Urothelium cell line (cell line): ENCODE measurements around the gene COL1A1.

ENCODE experiments used
- DNase-seq: peaks from one replicate; pipeline ENCODE4 v3.0.0; 2011; ENCODE audit warnings: low spot score, mixed read lengths
- FAIRE-seq: peaks from 2 replicates; lab custom pipeline; 2011; peaks lifted over from hg19 to GRCh38; lab: Jason Lieb, UNC

The COL1A1 gene

DNA sequence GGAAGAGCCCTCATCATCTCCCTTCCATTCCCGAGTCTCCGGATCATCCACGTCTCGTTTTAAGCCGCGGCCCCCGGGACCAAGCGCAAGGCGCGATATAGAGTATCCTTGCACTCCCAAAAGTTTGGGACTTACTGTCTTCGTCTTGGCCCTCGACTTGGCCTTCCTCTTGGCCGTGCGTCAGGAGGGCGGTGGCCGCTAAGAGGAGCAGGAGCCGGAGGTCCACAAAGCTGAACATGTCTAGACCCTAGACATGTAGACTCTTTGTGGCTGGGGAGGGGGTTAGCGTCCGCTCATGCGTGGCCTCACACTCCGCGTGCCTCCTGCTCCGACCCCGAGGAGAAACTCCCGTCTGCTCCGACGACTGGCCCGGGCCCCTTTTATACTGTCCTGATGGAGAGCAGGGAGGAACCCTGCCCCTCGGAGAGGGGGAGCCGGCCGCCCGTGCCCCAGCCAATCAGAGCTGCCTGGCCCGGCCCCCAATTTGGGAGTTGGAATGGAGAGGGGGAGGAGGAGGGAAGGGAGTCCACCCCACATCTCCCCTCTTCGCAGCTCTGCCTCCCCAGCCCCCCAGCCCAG, at the start of gene COL1A1:
Gene COL1A1 (minus strand): TSS at position 356 of the 579 bp plus-strand sequence. CDS start 118 bp downstream, at position 238.
- FAIRE-seq = peak; percentile 50

GRCh38 chr17:50248255-50248654, 46.8 kb upstream of the COL1A1 start:
- no peak for DNase-seq
- FAIRE-seq = no peak

More for the DNA sequence above, at the start of gene COL1A1:
- DNase-seq = peak; percentile 67

DNA sequence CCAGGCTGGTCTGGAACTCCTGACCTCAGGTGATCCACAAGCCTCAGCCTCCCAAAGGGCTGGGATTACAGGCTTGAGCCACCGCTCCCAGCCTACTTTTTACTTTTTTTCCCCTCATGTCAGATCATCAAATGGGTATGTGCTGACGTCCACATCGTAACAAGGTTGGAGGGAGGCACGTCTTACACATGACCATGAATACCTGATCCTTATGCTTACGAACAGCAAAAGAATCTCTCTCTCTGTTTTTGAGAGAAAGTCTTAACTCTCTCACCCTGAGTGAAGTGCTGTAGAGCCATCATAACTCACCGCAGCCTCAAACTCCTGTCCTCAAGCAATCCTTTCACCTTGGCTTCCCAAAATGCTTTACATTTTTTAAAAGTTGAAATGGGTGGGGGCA, 43.3 kb upstream of the COL1A1 start:
- DNase-seq (no peak), FAIRE-seq (no peak)

DNA sequence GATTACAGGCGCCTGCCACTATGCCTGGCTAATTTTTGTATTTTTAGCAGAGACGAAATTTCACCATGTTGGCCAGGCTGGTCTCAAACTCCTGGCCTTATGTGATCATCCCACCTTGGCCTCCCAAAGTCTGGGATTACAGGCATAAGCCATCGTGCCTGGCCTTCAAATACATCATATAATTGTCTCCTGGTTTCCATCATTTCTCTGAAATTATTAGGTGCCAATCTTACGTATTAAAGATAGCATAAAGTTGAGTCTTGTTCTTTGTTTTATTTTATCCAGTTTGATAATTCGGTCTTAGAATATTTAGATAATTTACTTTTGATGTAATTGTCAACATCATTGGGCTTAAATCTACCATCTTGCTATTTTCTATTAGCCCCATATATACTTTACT, 40.0 kb upstream of the COL1A1 start:
- FAIRE-seq (no peak), DNase-seq (no peak)

DNA sequence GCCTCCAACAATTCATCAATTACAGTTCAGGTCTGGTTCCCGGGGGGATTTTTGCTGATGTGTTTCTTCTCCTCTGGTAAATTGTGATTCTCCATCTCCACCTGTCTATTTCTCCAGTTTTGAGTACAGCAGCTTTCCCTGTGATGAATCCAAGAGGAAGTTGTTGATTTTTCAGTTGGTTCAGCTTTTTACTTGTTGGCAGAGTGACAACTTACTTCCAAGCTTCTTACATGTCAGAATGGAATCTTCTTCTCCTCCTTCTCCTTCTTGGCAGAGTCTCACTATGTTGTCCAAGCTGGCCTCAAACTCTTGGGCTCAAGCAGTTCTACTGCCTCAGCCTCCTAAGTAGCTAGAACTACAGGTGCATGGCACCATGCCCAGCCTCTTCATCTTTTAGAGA, 39.4 kb upstream of the COL1A1 start:
- FAIRE-seq = no peak
- DNase-seq = no peak

DNA sequence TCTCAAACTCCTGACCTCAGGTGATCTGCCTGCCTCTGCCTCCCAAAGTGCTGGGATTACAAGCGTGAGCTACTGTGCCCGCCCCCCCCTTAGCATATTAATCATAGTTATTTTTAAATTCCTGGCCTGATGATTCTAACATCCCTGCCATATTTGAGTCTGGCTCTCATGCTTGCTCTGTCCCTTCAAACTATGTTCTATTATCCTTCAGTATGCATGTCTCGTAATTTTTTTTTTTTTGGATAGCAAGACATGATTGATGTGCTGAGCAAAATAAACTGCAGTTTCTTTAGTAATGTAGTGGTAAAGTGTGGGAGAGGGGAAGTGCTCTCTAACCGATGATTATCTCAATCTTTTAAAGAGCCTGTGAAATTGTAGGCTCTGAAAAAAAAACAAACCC, 38.5 kb upstream of the COL1A1 start:
- no peak for FAIRE-seq
- no peak for DNase-seq

DNA sequence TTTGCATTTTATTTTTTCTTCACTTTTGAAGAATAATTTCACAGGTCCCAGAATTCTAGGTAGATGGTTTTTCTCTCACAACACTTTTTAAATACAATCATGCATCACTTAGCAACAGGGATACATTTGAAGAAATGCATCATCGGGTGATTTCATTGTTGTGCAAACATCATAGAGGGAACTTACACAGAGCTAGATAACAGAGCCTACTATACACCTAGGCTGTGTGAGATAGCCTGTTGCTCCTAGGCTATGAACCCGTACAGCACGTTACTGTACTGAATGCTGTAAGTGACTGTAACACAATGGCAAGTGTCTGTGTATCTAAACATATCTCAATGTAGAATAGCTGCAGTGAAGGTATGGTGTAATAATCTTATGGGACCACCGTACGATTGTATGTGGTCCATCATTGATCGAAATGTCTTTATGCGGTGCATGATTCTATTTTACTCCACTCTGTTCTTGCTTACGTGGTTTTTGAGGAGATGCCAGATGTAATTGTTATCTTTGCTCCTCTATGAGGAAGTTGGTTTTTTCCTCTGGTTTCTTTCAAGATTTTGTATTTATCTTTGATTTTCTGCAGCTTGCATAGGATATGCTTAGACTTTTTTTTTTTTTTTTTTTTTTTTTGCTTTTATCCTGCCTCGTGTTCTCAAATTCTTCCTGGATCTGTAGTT, 37.3 kb upstream of the COL1A1 start:
- FAIRE-seq (peak; percentile 37), DNase-seq (no peak)

GRCh38 chr17:50237901-50238300, 36.5 kb upstream of the COL1A1 start:
- no peak for DNase-seq
- no peak for FAIRE-seq

DNA sequence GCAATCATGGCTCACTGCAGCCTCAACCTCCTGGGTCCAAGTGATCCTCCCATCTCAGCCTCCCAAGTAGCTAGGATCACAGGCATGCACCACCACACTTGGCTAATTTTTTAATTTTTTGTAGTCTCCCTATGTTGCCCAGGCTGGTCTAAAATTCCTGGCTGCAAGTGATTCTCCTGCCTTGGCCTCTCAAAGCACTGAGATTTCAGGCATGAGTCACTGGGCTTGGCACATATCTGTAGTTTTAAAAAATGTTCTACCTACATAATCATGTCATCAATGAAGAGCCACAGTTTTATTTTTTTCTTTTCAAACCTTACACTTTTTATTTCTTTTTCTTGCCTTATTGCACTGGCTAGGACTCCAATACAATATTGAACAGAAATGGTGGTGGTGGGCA, 33.1 kb upstream of the COL1A1 start:
- DNase-seq = no peak
- no peak for FAIRE-seq

GRCh38 chr17:50225701-50226240, 24.3 kb upstream of the COL1A1 start:
- DNase-seq (no peak), FAIRE-seq (no peak)

DNA sequence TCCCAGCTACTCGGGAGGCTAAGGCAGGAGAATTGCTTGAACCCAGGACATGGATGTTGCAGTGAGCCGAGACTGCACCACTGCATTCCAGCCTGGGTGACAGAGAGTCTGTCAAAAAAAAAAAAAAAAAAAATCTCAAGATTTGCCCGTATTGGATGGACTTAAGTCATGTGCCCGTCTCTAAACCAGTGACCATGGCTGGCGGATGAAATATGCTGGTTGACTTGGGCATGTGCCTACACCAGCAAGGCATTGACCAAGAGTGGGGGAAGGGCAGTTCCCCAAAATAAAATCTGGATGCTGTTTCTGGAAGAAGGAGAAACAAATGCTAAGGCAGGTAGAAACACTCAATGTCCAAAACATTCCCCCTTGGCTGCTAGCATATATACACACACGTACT, 21.5 kb upstream of the COL1A1 start:
- DNase-seq (no peak), FAIRE-seq (no peak)

GRCh38 chr17:50221864-50222545, 20.6 kb upstream of the COL1A1 start:
- FAIRE-seq = no peak
- DNase-seq = peak; percentile 65

DNA sequence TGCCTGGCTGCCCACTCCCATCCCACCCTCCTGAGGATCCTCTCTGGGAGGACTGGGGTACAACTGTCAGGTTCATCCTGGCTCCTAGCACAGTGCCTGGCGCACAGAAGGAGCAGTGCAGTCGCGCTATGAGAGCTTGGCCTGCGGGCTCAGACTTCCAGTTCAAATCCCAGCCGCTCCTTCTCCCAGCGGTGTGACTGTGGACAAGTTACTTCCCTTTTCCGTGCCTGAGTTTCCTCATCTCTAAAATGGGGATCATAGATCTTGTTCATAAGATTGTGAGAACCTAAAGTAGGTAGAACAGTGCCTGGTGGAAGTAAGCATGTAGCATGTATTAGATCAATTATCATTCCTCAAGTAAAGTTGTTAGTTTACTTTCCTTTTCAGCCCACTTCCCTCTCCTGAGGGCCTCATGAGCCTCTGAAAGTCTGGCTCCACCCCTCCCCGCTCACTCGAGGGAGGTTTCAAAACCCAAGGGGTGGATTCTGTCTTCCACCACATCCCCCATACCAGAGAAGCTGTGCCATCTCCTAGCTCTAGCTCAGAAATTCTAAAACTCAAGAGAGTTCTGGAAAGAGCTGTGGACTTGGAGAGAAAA, 19.9 kb upstream of the COL1A1 start:
- DNase-seq (no peak), FAIRE-seq (no peak)

DNA sequence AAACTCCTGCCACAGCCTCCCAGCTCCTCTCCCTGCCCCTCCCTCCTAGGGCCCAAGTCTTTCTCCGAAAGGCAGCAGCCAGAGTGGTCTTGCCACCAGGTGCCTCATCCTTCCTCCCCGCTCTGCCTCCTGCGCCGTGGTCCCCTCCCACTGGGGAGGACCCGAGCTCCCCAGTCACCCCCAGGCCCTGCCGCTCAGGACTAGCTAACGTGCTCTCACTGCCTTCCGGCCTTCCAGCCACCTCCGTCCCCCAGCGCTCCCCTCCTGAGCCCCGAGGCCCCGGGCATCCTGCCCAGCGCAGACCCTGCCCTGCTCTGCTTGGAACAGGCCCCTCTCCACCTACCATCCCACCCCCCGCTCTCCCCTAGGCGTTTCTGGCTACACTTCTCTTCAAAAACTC, 19.4 kb upstream of the COL1A1 start:
- no peak for DNase-seq
- no peak for FAIRE-seq

DNA sequence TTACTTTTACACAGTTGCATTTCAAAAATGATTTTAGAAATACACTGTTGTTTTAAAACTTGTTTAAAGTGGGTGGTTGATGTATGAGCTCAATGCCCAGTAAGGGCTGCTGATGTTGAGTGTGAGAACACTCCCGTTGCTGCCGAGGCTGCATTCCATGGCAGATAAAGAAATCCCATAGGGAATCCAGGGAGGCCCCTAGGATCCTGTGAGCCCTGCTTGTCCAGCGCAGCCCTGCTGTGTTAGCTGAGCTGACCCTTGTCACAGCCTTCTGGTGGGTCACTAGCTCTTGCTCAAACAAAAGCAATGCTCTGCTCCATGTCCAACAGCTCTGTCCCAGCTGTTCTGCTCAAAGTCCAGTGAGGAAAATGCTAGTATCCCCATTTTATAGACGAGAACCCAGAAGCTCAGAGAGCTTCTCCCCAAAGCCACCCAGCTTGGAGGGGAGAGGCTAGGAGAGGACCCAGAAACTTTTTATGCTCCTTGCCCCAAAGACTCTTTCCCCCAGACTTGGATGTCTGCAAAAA, 18.6 kb upstream of the COL1A1 start:
- FAIRE-seq (no peak), DNase-seq (no peak)

DNA sequence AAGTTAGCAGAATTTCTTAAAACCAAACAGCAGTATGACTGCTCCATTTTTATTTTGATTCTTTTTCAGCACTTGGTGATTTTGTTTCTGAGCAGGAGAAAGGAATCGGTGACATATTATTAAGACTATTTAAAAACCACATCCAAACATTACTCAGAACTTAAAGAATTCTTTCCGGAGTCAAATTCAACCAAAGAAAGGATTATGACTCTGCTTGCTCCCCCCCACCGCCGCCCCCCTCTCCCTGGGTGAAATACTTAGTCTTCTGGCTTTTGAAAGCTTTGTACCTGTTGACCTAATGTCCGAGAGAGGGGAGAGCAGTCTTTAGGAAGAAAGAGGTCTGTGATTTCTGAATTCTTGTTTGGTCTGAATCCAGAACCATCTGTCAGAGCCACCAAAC, 17.9 kb upstream of the COL1A1 start:
- DNase-seq (peak; percentile 81), FAIRE-seq (no peak)

DNA sequence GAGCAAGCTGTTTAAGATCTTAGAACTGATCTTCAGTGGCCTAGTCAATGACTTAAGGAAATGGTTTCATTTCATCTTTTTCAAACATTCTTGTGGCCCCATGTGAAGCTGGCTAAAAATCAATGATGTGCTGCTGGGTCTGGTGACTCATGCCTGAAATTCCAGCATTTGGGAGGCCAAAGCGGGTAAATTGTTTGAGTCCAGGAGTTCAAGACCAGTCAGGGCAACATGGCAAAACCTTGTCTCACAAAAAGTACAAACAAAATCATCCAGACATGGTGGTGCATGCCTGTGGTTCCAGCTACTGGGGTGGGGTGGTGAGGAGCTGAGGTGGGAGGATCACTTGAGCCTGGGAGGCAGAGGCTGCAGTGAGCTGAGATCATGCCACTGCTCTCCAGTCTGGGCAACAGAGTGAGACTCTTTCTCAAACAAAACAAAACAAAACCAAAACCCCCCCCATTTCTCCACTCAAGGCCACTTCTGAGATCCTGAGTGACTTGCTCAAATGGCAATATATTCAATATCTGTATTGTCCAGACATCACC, 17.4 kb upstream of the COL1A1 start:
- DNase-seq = peak; percentile 59
- peak; percentile 73 for FAIRE-seq

DNA sequence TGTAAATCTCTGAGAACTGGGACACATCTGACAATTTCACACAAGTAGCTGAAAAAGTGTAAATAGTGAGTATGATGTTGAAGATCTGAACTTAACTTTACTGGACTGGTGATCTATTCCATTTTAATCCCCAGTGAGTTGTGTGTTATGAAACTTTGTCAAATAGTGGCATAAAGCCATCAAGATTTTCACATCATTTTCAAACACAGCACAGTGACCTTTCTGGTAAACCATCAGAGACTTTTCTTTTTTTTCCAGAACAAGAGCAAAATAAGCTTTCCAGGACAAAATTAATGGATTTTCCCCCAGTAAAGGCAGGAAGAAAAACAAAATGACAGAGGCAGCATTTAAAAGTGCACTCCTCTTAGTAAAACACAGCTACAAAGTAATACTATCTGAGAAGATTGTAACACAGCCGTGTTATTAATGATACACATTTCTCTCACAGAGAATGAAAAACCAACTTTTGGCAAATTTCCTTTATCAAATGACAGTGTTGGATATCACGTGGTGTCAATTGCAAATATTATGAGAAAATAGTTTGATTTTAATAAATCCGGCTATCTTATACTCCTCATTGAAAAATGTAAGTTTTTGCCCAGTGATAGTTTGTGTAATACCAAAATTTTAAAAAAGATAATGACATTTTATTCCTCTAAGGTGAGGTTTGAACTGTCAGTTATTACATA, 16.8 kb upstream of the COL1A1 start:
- DNase-seq (no peak), FAIRE-seq (no peak)

DNA sequence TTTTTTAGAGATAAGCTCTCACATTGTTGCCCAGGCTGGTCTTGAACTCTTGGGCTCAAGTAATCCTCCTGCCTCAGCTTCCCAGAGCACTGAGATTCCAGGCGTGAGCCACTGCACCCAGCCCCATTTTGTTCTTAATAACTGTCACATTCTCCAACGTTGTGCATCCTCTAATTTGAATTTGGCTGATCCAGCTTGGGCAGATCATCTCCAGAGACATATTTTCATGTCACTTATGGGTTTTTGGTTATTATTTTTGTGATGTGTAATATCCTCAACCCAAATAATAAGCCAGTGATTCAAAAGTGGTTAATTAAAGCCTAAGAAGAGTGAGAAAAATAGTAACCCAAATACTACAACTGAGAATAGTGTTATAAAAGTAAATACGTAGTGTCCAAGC, 16.2 kb upstream of the COL1A1 start:
- DNase-seq (no peak), FAIRE-seq (no peak)

GRCh38 chr17:50214976-50215760, 13.7 kb upstream of the COL1A1 start:
- no peak for DNase-seq
- no peak for FAIRE-seq
